A549 (cell line): ENCODE measurements around the gene TRAFD1. TPM values are rescaled to one million over a fixed set of nuclear protein-coding genes. Genes with fewer than 3 reads are reported as not detected.

Experiments used
- ATAC-seq, 2 experiments: fragments of 200-7000 bp in 1 of 2; fragments of >200 bp in 1 of 2; cut with Nextera tagmentation in 1 of 2; cut with Tn5 transposase in 1 of 2; 3 replicates each; pipeline versions ENCODE4 v1.8.0 to v1.9.1; 2018 to 2020; ENCODE audit warnings: mild to moderate bottlenecking in 1 of 2, moderate library complexity in 1 of 2
- CTCF ChIA-PET: fragments of 300-600 bp; sonication (Branson Sonifier 250); formaldehyde crosslinking; extraction: SDS; loops from one replicate; lab custom pipeline; 2021; ENCODE audit warnings: antibody characterized with exemption, inconsistent platforms; lab: Yijun Ruan, JAX
- POLR2A ChIA-PET: fragments of 350-600 bp; formaldehyde crosslinking; extraction: SDS; loops from one replicate; lab custom pipeline; 2021; ENCODE audit warnings: antibody characterized with exemption, inconsistent platforms; lab: Yijun Ruan, JAX
- DNase-seq, 2 experiments: peaks; one replicate each; pipeline versions ENCODE4 v3.0.0 to v3.0.0-alpha.2; 2011 to 2016; ENCODE audit warnings: low read depth in 1 of 2, low spot score in 1 of 2
- FAIRE-seq: peaks from 2 replicates; lab custom pipeline; 2011; peaks lifted over from hg19 to GRCh38; lab: Jason Lieb, UNC
- H3K27ac ChIP-seq, 2 experiments: fragments of >200 bp; sonication (Bioruptor Twin); formaldehyde crosslinking; 3 replicates each; pipeline ENCODE4 v1.5.1; 2016 to 2017
- H3K4me1 ChIP-seq: fragments of >200 bp; sonication (Bioruptor Twin); formaldehyde crosslinking; 3 replicates; pipeline ENCODE4 v1.6.1; 2016
- H3K4me2 ChIP-seq: fragments of >200 bp; sonication (Bioruptor Twin); formaldehyde crosslinking; 3 replicates; pipeline ENCODE4 v1.6.1; 2016
- H3K4me3 ChIP-seq: fragments of >200 bp; sonication (Bioruptor Twin); formaldehyde crosslinking; 3 replicates; pipeline ENCODE4 v1.5.1; 2016
- H3K9me3 ChIP-seq: fragments of >200 bp; sonication (Bioruptor Twin); formaldehyde crosslinking; 3 replicates; pipeline ENCODE4 v1.6.1; 2016
- CBX8 ChIP-seq: fragments of 200-600 bp; sonication (generic); IDR thresholded peaks from 2 replicates; pipeline ENCODE4 v1.6.1; 2016
- CHD2 ChIP-seq: fragments of 150-350 bp; IDR thresholded peaks from 2 replicates; pipeline ENCODE4 v1.6.1; 2014; ENCODE audit warnings: low read length; ENCODE audit not compliant: partially characterized antibody
- EP300 ChIP-seq, 2 experiments: fragments of >200 bp; sonication (Bioruptor Twin); formaldehyde crosslinking; IDR thresholded peaks; 2 replicates in 1 of 2; 3 replicates in 1 of 2; pipeline ENCODE4 v1.6.1; 2016 to 2017
- ESRRA ChIP-seq: fragments of 150-350 bp; IDR thresholded peaks from 2 replicates; pipeline ENCODE4 v1.6.1; 2014; ENCODE audit warnings: mild to moderate bottlenecking, low read length, borderline replicate concordance
- JUN ChIP-seq, 2 experiments: fragments of >200 bp; sonication (Bioruptor Twin); formaldehyde crosslinking; IDR thresholded peaks; 2 replicates in 1 of 2; 3 replicates in 1 of 2; pipeline ENCODE4 v1.6.1; 2016 to 2017
- KDM1A ChIP-seq: fragments of 200-600 bp; sonication (generic); IDR thresholded peaks from 2 replicates; pipeline ENCODE4 v1.6.1; 2016; ENCODE audit warnings: low read depth, mild to moderate bottlenecking
- MYC ChIP-seq: IDR thresholded peaks from 2 replicates; pipeline ENCODE4 v1.6.1; 2012; ENCODE audit warnings: mild to moderate bottlenecking, inconsistent platforms, low read length, improper control_type of control experiment, borderline replicate concordance
- NFE2L2 ChIP-seq: fragments of 150-350 bp; conservative IDR thresholded peaks from 2 replicates; pipeline ENCODE4 v1.6.1; 2014; ENCODE audit warnings: low read length
- RAD21 ChIP-seq, 2 experiments: fragments of >200 bp in 1 of 2; sonication (Bioruptor Twin) in 1 of 2; formaldehyde crosslinking in 1 of 2; IDR thresholded peaks in 1 of 2; conservative IDR thresholded peaks in 1 of 2; 2 replicates in 1 of 2; 3 replicates in 1 of 2; pipeline ENCODE4 v1.6.1; 2012 to 2018; ENCODE audit warnings: inconsistent platforms in 1 of 2
- RARB ChIP-seq: fragments of 250-450 bp; sonication (Bioruptor Pico); IDR thresholded peaks from 2 replicates; pipeline ENCODE4 v1.8.0; 2021; ENCODE audit warnings: mild to moderate bottlenecking, moderate library complexity
- RCOR1 ChIP-seq: fragments of 150-350 bp; IDR thresholded peaks from 2 replicates; pipeline ENCODE4 v1.6.1; 2014; ENCODE audit warnings: antibody characterized with exemption, low read length, low read depth
- SMC3 ChIP-seq: fragments of >200 bp; sonication (Bioruptor Twin); formaldehyde crosslinking; IDR thresholded peaks from 3 replicates; pipeline ENCODE4 v1.6.1; 2018; ENCODE audit warnings: inconsistent platforms
- SREBF2 ChIP-seq: fragments of 450-650 bp; IDR thresholded peaks from 2 replicates; pipeline ENCODE4 v1.6.1; 2014; ENCODE audit warnings: mild to moderate bottlenecking, moderate library complexity
- TFCP2L1 ChIP-seq: fragments of 250-450 bp; sonication (Bioruptor Pico); IDR thresholded peaks from 2 replicates; pipeline ENCODE4 v1.5.0; 2021; ENCODE audit warnings: mild to moderate bottlenecking
- ZC3H11A ChIP-seq: fragments of 450-650 bp; IDR thresholded peaks from 2 replicates; pipeline ENCODE4 v1.6.1; 2014; ENCODE audit warnings: antibody characterized with exemption, mild to moderate bottlenecking
- ZFP36 ChIP-seq: fragments of 450-650 bp; IDR thresholded peaks from 2 replicates; pipeline ENCODE4 v1.6.1; 2014; ENCODE audit warnings: borderline replicate concordance; ENCODE audit not compliant: partially characterized antibody
- ZNF302 ChIP-seq: fragments of 250-450 bp; sonication (Bioruptor Pico); IDR thresholded peaks from 2 replicates; pipeline ENCODE4 v1.9.0; 2021; ENCODE audit warnings: inconsistent platforms, mild to moderate bottlenecking, moderate library complexity
- WGBS: methylation state at CpG from one replicate; pipeline ENCODE4 v1.1.6; 2017; ENCODE audit errors: missing lambda C conversion rate; 5-methylcytosine and 5-hydroxymethylcytosine counted together
- polyA plus RNA-seq, 4 experiments: library from polyadenylated mRNA; depleted of rRNA in 3 of 4; stranded (reverse); fragments of >200 nt; fragmentation: RNase III in 1 of 4; extraction: RNeasy Plus Mini Kit Qiagen cat#74134 plus additional on column Dnase treatment in 1 of 4; gene quantifications; 2 replicates in 3 of 4; 3 replicates in 1 of 4; pipeline ENCODE4 v1.2.3, GENCODE V29; 2011 to 2017
- TF ChIP-seq, protein P1 (sequence below): fragments of >200 bp; sonication (Bioruptor Twin); formaldehyde crosslinking; IDR thresholded peaks from 2 replicates; pipeline ENCODE4 v1.6.1; 2016
- TF ChIP-seq, protein P2 (sequence below): fragments of 150-350 bp; IDR thresholded peaks from 2 replicates; pipeline ENCODE4 v1.6.1; 2014; ENCODE audit warnings: low read depth, mild to moderate bottlenecking, low read length
- TF ChIP-seq, protein P3 (sequence below): fragments of 200-600 bp; sonication (generic); IDR thresholded peaks from 2 replicates; pipeline ENCODE4 v1.6.1; 2016; ENCODE audit warnings: antibody characterized with exemption, mild to moderate bottlenecking, moderate library complexity
- TF ChIP-seq, protein P4 (sequence below): fragments of >200 bp; sonication (Bioruptor Twin); formaldehyde crosslinking; IDR thresholded peaks from 3 replicates; pipeline ENCODE4 v1.5.1; 2016
- TF ChIP-seq, protein P5 (sequence below): fragments of >200 bp; sonication (Bioruptor Twin); formaldehyde crosslinking; IDR thresholded peaks from 3 replicates; pipeline ENCODE4 v1.6.1; 2016

Gene TRAFD1
- polyA plus RNA-seq, 2 of the 4 experiments (the other 2 are of a cell fraction), result 23.3 to 41.1 TPM

DNA sequence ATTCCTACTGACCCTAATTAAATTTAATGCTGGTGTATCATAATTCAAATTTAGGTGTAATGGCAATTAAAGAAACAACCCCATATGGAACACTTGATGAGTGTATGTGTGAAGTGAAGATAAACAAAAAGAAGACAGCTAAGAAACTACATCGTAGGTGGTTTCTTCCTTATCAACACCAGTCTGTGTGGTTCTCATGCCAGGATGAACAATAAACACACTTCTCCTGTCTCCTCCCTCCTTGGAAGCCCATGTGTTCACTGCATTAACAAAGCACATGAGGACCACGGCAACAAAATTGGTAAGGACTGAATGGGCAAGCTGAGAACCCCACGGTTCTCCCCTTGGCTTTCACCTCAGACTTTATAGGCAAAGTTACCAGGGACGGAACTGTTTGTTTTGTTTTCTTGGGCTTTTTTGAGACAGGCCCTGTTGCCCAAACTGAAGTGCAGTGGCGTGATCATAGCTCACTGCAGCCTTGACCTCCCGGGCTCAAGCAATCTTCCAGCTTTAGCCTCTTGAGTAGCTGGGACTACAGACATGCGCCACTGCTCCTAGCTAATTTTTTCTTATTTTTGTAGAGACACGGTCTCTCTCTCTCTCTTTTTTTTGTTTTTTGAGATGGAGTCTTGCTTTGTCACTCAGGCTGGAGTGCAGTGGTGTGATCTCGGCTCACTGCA, 71.0 kb downstream of the TRAFD1 start:
- H3K4me3 ChIP-seq, result no peak overlapping the region
- ChIA-PET POLR2A (no interaction called here), CTCF (interaction anchor here (1.7 to 6.0 kb wide), 6 partner anchors 8 to 191 kb away, joined by 3 to 80 read pairs (median 13); no protein-coding TSS in a partner anchor)
- DNase-seq (no peak), FAIRE-seq (no peak), ATAC-seq (no peak)
- 90% methylated on average over 9 of the region's 9 CpGs for WGBS
- no peak for TF ChIP-seq MYC
- no peak for TF ChIP-seq CHD2
- TF ChIP-seq EP300 (IDR thresholded peaks at IDR 0.05), result no peak
- TF ChIP-seq SMC3, result no peak
- TF ChIP-seq SREBF2, result no peak
- TF ChIP-seq, protein P1, sequence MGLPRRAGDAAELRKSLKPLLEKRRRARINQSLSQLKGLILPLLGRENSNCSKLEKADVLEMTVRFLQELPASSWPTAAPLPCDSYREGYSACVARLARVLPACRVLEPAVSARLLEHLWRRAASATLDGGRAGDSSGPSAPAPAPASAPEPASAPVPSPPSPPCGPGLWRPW, result no peak
- TF ChIP-seq, protein P2, sequence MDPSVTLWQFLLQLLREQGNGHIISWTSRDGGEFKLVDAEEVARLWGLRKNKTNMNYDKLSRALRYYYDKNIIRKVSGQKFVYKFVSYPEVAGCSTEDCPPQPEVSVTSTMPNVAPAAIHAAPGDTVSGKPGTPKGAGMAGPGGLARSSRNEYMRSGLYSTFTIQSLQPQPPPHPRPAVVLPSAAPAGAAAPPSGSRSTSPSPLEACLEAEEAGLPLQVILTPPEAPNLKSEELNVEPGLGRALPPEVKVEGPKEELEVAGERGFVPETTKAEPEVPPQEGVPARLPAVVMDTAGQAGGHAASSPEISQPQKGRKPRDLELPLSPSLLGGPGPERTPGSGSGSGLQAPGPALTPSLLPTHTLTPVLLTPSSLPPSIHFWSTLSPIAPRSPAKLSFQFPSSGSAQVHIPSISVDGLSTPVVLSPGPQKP, result no peak
- TF ChIP-seq, protein P3, sequence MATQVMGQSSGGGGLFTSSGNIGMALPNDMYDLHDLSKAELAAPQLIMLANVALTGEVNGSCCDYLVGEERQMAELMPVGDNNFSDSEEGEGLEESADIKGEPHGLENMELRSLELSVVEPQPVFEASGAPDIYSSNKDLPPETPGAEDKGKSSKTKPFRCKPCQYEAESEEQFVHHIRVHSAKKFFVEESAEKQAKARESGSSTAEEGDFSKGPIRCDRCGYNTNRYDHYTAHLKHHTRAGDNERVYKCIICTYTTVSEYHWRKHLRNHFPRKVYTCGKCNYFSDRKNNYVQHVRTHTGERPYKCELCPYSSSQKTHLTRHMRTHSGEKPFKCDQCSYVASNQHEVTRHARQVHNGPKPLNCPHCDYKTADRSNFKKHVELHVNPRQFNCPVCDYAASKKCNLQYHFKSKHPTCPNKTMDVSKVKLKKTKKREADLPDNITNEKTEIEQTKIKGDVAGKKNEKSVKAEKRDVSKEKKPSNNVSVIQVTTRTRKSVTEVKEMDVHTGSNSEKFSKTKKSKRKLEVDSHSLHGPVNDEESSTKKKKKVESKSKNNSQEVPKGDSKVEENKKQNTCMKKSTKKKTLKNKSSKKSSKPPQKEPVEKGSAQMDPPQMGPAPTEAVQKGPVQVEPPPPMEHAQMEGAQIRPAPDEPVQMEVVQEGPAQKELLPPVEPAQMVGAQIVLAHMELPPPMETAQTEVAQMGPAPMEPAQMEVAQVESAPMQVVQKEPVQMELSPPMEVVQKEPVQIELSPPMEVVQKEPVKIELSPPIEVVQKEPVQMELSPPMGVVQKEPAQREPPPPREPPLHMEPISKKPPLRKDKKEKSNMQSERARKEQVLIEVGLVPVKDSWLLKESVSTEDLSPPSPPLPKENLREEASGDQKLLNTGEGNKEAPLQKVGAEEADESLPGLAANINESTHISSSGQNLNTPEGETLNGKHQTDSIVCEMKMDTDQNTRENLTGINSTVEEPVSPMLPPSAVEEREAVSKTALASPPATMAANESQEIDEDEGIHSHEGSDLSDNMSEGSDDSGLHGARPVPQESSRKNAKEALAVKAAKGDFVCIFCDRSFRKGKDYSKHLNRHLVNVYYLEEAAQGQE, result no peak
- TF ChIP-seq CBX8, result no peak
- TF ChIP-seq, protein P4, sequence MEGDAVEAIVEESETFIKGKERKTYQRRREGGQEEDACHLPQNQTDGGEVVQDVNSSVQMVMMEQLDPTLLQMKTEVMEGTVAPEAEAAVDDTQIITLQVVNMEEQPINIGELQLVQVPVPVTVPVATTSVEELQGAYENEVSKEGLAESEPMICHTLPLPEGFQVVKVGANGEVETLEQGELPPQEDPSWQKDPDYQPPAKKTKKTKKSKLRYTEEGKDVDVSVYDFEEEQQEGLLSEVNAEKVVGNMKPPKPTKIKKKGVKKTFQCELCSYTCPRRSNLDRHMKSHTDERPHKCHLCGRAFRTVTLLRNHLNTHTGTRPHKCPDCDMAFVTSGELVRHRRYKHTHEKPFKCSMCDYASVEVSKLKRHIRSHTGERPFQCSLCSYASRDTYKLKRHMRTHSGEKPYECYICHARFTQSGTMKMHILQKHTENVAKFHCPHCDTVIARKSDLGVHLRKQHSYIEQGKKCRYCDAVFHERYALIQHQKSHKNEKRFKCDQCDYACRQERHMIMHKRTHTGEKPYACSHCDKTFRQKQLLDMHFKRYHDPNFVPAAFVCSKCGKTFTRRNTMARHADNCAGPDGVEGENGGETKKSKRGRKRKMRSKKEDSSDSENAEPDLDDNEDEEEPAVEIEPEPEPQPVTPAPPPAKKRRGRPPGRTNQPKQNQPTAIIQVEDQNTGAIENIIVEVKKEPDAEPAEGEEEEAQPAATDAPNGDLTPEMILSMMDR, result no peak
- TF ChIP-seq ZC3H11A, result no peak
- TF ChIP-seq JUN (IDR thresholded peaks at IDR 0.05), result no peak
- no peak for TF ChIP-seq ZFP36
- no peak for TF ChIP-seq NFE2L2
- no peak for TF ChIP-seq ZNF302 (CRISPR knock-in tag)
- TF ChIP-seq KDM1A, result no peak
- no peak for TF ChIP-seq RARB (CRISPR knock-in tag)
- H3K4me1 ChIP-seq, result no peaks in the 10 kb centered on the region
- H3K27ac ChIP-seq, result no peak overlapping the region
- no peak overlapping the region for H3K4me2 ChIP-seq
- no peaks in the 10 kb centered on the region for H3K9me3 ChIP-seq

DNA sequence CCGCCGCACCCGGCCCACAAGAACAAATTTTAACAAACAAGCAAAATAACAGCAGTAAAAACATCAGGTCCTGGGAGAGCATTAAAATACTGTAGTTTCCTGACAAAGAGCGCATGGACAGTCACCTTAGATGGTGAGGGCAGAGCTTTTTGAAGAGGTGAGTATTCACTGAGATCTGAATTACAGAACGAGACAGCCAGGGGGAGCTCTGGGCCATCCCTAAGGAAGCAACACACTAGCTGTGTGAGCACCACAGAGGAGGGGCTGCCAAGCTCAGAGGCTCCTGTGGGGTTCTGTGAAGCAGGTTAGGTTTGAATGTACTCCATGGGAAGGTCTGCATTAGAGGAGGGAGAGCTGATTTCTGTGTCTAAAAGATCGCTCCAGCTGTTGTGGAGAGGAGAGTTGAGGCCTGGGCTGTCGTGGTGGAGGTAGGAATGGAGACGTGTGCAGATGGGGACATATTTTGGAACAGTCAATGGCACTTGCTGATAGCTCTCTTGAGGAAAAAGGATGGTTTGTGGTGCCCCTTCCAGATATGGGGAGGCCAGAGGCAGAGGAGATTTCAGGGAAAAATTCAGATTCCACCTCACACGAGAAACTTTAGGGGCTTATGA, 72.9 kb downstream of the TRAFD1 start:
- CTCF ChIA-PET, result interaction anchor here (0.6 to 6.0 kb wide), 36 partner anchors 9 to 254 kb away, joined by 3 to 80 read pairs (median 4); partner anchors contain the start of genes ERP29 and TMEM116
- no peak for TF ChIP-seq RCOR1
- TF ChIP-seq, protein P4, result peak; percentile 71
- no peak for TF ChIP-seq TFCP2L1 (CRISPR knock-in tag)
- no peak for TF ChIP-seq CHD2
- no peak for TF ChIP-seq ZFP36
- no peak for TF ChIP-seq ESRRA
- TF ChIP-seq, protein P5, sequence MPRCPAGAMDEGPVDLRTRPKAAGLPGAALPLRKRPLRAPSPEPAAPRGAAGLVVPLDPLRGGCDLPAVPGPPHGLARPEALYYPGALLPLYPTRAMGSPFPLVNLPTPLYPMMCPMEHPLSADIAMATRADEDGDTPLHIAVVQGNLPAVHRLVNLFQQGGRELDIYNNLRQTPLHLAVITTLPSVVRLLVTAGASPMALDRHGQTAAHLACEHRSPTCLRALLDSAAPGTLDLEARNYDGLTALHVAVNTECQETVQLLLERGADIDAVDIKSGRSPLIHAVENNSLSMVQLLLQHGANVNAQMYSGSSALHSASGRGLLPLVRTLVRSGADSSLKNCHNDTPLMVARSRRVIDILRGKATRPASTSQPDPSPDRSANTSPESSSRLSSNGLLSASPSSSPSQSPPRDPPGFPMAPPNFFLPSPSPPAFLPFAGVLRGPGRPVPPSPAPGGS, result no peak
- peak; percentile 64 for TF ChIP-seq SMC3
- peak; percentile 60 to 77 for TF ChIP-seq RAD21 (conservative IDR thresholded peaks at IDR 0.05 in 1 of 2, IDR thresholded peaks at IDR 0.05 in 1 of 2)
- H3K9me3 ChIP-seq, result no peaks in the 10 kb centered on the region
- H3K4me2 ChIP-seq, result no peak overlapping the region
- WGBS, result 79% methylated on average over 9 of the region's 9 CpGs
- no peak overlapping the region for H3K4me3 ChIP-seq
- H3K4me1 ChIP-seq, result no peaks in the 10 kb centered on the region
- POLR2A ChIA-PET, result interaction anchor here (0.5 to 1.0 kb wide), 3 partner anchors 12 to 189 kb away, joined by 3 to 4 read pairs (median 3); no protein-coding TSS in a partner anchor
- FAIRE-seq (peak; percentile 49), ATAC-seq (peak; percentile 97 to 98), DNase-seq (peak; percentile 75 to 81)
- no peak overlapping the region for H3K27ac ChIP-seq
